ENCODE results near the gene SEMA3B. TPM values are rescaled to one million over a fixed set of nuclear protein-coding genes. Genes with fewer than 3 reads are reported as not detected.

Gene SEMA3B
- polyA plus RNA-seq, 1 donor (not counting 4 experiments of a cell fraction or from before 2014, with no cell fraction given) = 0.58 TPM

DNA sequence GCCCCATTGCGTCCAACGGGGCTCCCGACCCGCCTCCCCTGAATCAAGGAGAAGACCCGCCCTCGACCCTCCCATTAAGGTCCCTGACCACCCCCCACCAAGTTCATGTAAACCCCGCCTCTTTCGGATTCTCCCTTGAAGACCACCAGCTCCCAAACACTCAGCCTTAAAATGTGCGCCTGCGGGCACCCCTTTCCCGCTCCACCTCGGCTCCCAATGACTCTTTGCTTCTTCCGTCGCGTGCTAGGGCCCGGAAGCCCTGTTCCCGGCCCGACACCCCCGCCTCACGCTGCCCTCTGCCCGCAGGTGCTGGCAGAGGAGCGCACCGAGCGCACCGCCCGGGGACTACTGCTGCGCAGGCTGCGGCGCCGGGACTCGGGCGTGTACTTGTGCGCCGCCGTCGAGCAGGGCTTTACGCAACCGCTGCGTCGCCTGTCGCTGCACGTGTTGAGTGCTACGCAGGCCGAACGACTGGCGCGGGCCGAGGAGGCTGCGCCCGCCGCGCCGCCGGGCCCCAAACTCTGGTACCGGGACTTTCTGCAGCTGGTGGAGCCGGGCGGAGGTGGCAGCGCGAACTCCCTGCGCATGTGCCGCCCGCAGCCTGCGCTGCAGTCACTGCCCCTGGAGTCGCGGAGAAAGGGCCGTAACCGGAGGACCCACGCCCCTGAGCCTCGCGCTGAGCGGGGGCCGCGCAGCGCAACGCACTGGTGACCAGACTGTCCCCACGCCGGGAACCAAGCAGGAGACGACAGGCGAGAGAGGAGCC lies 7.2 kb downstream of the SEMA3B start:
- Histone ChIP-seq H3K27ac (ENCODE audit: control insufficient read depth, insufficient read depth, low read length) (no peak overlapping the region), H3K79me2 (ENCODE audit: control insufficient read depth, insufficient read depth, low read length) (no peaks in the 10 kb centered on the region), H3K4me2 (ENCODE audit: control insufficient read depth, extremely low read depth, insufficient read depth, low read depth, low read length) (no peak overlapping the region), H2AFZ (ENCODE audit: control insufficient read depth, low read length) (no peak overlapping the region), H3K9me1 (ENCODE audit: control insufficient read depth, extremely low read depth, insufficient read depth, low read length) (no peaks in the 10 kb centered on the region), H3K4me1 (ENCODE audit: control insufficient read depth, extremely low read depth, insufficient read depth, low read length) (peaks cover 3% of the 10 kb centered on the region), H3K27me3 (ENCODE audit: control insufficient read depth, extremely low read depth, insufficient read depth, low read length) (peaks cover 40% of the 10 kb centered on the region), H4K20me1 (ENCODE audit: control insufficient read depth, extremely low read depth, insufficient read depth, low read length) (no peaks in the 10 kb centered on the region), H3K9ac (ENCODE audit: control insufficient read depth, extremely low read depth, insufficient read depth, low read length) (no peak overlapping the region), H3K9me3 (ENCODE audit: control insufficient read depth, low read depth, low read length) (no peaks in the 10 kb centered on the region), H3K36me3 (ENCODE audit: control insufficient read depth in 2 of 2, extremely low read depth in 1 of 2, insufficient read depth in 2 of 2, low read length in 2 of 2) (no peaks in the 10 kb centered on the region), H3K4me3 (ENCODE audit: control insufficient read depth in 2 of 3, extremely low read depth in 1 of 3, insufficient read depth in 2 of 3, low read depth in 1 of 3, low read length in 3 of 3) (no peak overlapping the region)
- dilution Hi-C loops (cut with MboI; ENCODE audit: extremely low pct_ligation_motif_present, low sequenced_read_pairs) = no loop called here
- DNase-seq (ENCODE audit: low read depth, low spot score) (no peak), FAIRE-seq (no peak)
- TF ChIP-seq, protein P1, sequence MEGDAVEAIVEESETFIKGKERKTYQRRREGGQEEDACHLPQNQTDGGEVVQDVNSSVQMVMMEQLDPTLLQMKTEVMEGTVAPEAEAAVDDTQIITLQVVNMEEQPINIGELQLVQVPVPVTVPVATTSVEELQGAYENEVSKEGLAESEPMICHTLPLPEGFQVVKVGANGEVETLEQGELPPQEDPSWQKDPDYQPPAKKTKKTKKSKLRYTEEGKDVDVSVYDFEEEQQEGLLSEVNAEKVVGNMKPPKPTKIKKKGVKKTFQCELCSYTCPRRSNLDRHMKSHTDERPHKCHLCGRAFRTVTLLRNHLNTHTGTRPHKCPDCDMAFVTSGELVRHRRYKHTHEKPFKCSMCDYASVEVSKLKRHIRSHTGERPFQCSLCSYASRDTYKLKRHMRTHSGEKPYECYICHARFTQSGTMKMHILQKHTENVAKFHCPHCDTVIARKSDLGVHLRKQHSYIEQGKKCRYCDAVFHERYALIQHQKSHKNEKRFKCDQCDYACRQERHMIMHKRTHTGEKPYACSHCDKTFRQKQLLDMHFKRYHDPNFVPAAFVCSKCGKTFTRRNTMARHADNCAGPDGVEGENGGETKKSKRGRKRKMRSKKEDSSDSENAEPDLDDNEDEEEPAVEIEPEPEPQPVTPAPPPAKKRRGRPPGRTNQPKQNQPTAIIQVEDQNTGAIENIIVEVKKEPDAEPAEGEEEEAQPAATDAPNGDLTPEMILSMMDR (optimal IDR thresholded peaks at IDR 0.05 in 1 of 3, IDR thresholded peaks at IDR 0.05 in 1 of 3, conservative IDR thresholded peaks at IDR 0.05 in 1 of 3; ENCODE audit: extremely low read depth in 1 of 3, insufficient read depth in 2 of 3, low read length in 3 of 3) = no peak
- peak; percentile 49 for TF ChIP-seq EZH2 (IDR thresholded peaks at IDR 0.05; ENCODE audit: low read length)

DNA sequence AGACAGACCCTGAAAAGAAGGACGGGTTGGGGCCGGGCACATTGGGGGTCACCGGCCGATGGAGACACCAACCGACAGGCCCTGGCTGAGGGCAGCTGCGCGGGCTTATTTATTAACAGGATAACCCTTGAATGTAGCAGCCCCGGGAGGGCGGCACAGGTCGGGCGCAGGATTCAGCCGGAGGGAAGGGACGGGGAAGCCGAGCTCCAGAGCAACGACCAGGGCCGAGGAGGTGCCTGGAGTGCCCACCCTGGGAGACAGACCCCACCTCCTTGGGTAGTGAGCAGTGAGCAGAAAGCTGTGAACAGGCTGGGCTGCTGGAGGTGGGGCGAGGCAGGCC lies 7.8 kb downstream of the SEMA3B start:
- Histone ChIP-seq H3K4me3 (ENCODE audit: control insufficient read depth in 2 of 3, extremely low read depth in 1 of 3, insufficient read depth in 2 of 3, low read depth in 1 of 3, low read length in 3 of 3) (no peak overlapping the region), H3K4me2 (ENCODE audit: control insufficient read depth, extremely low read depth, insufficient read depth, low read depth, low read length) (no peak overlapping the region), H3K4me1 (ENCODE audit: control insufficient read depth, extremely low read depth, insufficient read depth, low read length) (peaks cover 3% of the 10 kb centered on the region), H2AFZ (ENCODE audit: control insufficient read depth, low read length) (no peak overlapping the region), H3K27ac (ENCODE audit: control insufficient read depth, insufficient read depth, low read length) (no peak overlapping the region), H3K9me3 (ENCODE audit: control insufficient read depth, low read depth, low read length) (no peaks in the 10 kb centered on the region), H3K79me2 (ENCODE audit: control insufficient read depth, insufficient read depth, low read length) (no peaks in the 10 kb centered on the region), H4K20me1 (ENCODE audit: control insufficient read depth, extremely low read depth, insufficient read depth, low read length) (no peaks in the 10 kb centered on the region), H3K27me3 (ENCODE audit: control insufficient read depth, extremely low read depth, insufficient read depth, low read length) (peaks cover 40% of the 10 kb centered on the region), H3K9ac (ENCODE audit: control insufficient read depth, extremely low read depth, insufficient read depth, low read length) (no peak overlapping the region), H3K9me1 (ENCODE audit: control insufficient read depth, extremely low read depth, insufficient read depth, low read length) (no peaks in the 10 kb centered on the region), H3K36me3 (ENCODE audit: control insufficient read depth in 2 of 2, extremely low read depth in 1 of 2, insufficient read depth in 2 of 2, low read length in 2 of 2) (no peaks in the 10 kb centered on the region)
- FAIRE-seq = no peak
- no peak for DNase-seq (ENCODE audit: low read depth, low spot score)
- dilution Hi-C loops (cut with MboI; ENCODE audit: extremely low pct_ligation_motif_present, low sequenced_read_pairs) = no loop called here
- TF ChIP-seq EZH2 (IDR thresholded peaks at IDR 0.05; ENCODE audit: low read length) = no peak
- TF ChIP-seq, protein P1 (optimal IDR thresholded peaks at IDR 0.05 in 1 of 3, IDR thresholded peaks at IDR 0.05 in 1 of 3, conservative IDR thresholded peaks at IDR 0.05 in 1 of 3; ENCODE audit: extremely low read depth in 1 of 3, insufficient read depth in 2 of 3, low read length in 3 of 3) = no peak

Measured in keratinocyte (primary cell).